Activated CD4-positive, alpha-beta T cell treated with anti-CD3 and anti-CD28 coated beads, Interleukin-2, Interleukin-4, amounts not matched to agents 100 ng/mL and 50 ng/mL, durations not matched to agents 16 hours and 8 hours (primary cell): ENCODE measurements around the gene PARD3B.

Experiments used
- DNase-seq: peaks from one replicate; pipeline ENCODE4 v3.0.0-alpha.2; 2020; ENCODE audit warnings: low spot score

The PARD3B gene

DNA sequence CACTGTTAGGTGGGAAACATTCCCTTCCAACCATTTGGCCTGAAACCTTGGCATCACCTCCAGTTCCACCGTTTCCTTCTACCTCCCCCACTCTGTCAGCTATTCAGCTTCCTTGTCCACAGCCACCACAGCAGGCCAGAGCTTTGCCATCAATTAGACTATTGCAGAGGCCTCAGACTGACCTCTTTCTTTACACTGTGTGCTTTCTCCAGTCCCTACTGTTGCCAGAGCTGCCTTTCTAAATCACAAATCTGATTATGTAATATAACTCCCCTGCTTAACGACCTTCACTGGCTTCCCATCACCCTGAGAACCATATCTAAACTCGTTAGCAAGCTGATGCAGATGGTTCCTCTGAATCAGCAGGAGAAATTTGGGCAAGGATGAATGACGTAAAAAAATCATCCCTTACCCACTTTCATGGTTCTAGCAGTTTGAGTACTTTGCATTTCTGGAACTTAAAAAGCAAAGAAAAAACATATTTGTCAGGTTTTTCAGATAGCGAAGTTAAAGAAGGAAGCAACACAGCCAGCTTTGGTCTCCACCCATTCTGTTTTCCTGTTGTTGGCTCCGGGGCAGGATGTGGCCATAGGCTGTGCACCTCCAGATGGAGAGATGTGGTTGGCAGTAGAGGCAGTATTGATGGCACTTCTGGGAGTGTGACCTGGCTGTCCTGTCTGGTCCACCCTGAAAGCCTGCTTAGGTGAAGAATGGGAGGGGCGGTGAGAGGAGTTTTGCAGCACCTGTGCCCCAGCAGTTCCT lies 422.1 kb downstream of the PARD3B start:
- DNase-seq = peak; percentile 31

DNA sequence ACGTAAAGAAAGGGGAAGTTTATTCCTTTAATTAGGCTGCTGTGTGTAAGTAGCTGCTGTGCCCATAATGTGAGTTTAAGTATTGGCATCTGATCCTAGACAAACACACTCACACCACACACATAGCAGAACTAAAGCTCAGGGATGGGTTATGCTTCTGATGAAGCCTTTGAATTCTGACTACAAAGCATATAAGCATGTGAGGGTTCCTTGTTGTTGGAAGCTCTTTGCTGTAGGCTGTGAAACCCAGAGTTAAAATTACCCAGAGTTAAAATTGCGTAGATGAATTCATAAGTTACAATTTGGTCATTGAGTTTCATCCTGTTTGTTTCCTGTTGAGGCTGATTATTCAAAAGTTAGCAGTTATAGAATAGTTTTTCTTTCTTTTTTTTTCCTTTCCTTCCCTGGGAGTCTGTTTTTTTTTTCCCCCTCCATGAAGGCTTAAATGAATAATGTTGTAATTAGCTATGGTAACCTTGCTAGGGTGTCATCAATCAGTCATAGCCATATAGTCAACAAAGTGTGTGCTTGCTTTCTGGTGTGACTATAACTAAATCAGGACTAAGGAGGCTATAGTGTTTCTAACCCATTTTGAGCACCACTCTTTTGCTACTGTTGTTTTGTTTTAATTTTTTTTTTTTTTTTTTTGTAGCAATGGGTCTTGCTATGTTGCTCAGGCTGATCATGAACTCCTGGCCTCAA lies 426.1 kb downstream of the PARD3B start:
- DNase-seq = no peak

DNA sequence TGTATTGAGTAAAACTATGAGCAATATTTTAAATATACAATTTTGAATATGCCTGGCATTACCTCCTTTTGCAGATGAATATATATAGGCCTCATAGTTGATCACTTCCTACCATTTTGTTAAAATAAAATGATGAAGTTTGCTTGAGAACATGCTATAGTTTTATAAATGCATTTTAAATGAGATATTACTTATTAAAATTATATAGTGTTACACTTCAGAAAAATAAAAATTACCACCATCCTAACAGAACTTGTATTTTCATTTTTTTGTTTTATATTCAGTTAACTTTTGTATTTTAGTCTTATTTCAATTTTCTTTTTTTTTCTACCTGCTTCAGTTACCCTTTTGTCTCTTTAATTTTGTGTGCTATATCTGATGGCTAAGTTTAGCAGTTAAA lies 426.9 kb downstream of the PARD3B start:
- DNase-seq = no peak

DNA sequence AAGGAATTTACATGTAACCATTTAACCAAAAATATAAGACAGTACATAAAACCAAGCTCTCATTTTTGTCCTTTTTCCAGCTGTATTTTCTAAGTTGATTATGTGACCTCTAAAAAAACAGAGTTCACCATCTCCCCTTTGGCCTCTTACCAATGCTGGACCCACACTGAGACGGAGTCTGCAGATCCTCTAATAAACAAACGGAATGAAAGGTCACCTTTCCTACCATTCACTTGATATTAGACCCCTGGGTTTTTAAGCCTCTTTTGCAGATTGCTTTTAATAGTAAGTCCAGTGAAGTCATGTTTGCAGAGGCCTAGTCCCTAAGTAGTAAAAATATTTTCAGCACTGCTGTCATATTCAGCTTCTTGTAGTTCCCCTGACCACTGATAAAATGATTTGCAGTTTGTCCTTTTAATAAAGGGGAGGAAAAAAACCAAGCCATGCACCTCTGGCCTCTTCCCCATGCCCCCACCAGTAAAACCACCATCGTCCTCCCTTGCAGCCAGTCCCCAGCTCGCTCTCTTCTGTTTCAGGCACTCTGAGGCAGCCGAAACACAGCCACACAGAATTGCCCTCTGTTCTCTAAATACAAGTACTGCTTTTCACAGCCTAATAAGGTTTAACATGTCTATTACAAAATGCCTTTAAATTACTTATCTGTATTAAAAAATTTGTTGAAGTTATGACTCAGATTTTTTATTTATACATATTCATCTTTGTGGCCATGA lies 427.5 kb downstream of the PARD3B start:
- DNase-seq = no peak

DNA sequence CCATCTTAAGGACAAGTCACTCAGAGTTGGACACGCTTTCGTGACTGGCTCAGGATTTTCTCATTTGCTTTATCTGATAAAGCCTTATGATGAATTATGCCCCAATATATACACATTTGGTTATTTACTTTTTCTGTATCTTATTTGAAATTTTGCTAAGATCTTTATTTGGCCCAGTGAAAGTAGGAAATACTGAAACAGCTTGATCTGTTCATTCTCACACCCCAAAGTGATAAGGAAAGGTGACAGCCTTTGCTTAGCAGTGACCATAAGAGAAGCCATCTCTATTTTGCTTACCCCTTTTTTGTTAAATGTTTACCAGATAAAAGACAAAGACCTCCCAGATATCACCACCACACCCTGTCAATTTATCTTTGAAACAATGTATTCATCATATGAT lies 428.3 kb downstream of the PARD3B start:
- no peak for DNase-seq

DNA sequence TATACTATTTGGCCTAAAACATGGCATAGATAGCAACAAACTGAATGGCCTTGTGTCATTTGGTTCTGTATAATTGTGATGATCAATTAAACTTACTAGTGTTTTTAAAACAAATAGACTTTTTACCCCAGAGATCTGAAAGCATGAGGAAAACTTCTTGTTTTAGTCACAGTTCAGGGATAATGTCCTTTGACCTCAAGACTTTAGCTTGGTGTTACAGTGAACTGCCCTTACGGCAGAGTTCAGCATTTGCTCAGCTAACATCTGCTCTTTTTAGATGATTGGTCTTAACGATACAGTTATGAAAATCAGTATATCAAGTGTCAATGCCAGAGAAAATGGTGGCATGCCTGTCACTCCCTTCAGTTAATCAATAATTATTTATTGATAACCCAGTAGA lies 429.2 kb downstream of the PARD3B start:
- DNase-seq = no peak

DNA sequence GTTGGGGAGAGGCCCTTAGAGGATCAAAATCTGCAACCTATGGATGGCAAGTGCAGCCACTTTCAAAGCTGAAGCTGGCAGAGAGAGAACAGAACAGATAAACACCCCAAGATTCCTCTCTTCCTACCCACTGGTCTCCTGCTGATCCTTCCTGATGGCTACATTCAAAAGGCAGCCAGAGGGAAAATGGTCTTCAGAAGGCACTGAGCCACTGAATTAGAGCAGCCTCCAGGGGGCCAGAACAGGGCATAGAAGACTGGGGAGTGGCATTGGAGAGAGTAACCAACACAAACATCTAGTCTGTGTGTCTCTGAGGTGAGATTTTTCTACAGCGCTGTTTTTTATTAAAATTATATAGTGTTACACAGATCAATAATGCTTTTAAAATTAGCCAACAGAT lies 432.6 kb downstream of the PARD3B start:
- DNase-seq = no peak

DNA sequence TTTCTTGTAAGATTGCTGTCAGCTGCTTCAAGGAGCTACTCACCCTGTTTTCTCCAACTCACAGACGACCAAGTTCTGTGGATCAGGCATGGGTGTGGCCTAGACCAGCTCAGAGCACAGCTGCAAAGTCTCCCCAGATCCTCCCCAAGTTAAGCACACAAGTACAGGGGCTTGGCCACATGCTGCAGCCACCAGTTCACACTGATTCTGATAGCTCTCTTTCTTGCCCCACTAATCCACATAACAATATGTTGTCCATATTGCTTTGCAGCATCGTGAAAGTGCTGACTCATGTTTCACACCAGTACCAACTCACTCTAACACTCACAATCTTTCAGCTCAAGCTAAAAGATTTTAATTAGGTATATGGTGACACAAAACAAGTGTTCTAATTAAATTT lies 437.0 kb downstream of the PARD3B start:
- DNase-seq = peak; percentile 4

DNA sequence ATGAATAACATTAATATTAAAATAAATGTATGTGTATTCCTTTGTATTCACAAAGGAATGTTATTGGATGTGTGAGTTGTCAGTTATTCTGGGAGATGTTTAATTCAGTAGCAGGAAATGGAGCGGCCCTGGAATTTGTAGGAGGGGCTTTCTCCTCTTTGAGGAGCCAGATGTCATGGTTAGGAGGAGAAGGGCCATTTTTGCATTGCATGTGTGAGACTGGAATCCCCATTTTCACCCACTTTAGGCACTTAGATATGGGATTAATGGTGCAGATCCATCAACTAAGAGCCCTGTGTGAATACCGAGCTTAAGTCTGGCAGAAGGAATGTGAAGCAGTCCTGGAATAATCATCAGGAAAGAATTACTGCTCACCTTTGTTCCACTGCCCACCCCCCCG lies 439.2 kb downstream of the PARD3B start:
- no peak for DNase-seq

DNA sequence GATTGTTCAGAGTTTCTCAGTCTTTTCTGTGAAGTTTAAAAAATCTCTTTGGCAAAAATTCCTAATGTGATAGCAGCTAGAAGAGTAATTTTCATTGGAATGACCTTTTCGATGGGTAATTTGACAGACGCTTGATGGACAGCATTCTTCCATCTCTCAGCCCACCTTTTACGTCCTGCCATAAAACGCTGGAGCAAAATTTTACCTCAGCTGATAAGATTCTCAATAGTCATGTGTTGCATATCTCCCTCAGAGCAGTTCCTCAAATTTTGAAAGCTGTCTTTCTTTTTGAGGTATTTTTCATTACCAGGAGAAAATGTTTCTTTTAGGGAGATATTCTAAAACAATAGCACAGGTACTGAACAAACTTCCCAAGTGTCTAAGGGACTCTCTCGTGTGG lies 441.4 kb downstream of the PARD3B start:
- DNase-seq = no peak

DNA sequence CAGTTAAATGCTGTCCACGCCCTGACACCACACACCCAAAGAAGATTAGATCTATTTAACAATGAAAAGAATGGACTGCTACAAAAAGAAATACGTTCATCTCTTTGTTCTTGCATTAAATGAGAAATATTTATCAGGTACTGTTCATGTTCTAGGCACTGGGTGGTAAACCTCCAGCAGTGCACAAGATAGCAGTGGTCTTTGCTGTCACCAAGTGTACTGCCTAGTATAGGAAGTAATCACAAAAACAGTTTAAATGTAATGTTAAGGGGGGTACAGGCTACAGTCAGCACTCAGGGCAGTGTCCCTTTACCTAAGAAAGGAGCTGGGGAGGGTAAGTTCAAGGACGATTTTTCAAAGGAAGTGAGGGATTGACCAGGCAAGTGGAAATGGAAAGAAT lies 443.6 kb downstream of the PARD3B start:
- no peak for DNase-seq

DNA sequence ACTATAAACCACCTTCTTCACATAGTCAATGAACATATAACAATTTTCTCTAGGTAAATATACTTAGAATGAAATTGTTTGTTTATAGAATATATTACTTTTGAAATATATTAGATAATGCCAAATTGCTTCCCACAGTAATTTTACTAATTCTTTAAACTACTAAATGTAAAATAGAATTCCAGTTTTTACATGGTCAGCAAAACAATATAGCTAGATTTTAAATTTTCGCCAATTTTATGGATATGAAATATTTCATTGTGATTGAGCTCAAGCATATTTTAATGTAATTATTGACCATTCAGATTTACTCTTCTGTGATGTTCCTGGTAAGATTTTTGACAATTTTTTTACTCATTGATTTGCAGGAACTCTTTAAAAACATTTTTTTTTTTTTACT lies 444.6 kb downstream of the PARD3B start:
- no peak for DNase-seq

DNA sequence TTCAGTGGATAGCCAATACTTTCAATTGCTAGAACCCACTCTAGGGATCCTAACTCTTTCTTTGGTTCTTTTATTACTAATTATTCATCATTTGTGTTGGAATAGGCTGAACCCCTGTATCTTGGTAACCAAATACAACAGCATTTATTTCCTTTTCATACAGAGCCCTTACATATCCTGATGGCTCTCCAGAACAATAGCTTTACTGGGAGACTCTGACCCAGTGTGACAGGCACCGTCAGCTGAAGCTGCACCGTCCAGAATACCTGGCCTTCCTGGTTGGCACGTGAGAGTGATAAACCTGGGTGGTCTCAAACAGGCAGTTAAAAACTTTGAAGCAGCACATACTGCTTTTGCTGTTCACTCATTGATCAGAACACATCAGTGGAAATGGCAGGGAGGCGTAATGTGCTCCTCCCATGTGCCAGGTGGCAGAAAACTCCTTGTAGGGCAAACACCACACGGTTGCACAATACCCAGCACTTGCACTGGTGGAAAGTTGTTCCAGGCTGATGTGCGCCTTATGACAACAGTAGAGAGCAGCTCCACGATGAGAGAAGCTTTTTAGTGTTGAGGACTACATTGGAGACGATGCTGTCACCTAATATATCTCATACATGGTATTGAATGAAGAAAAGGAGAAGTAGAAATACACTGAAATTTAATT lies 456.2 kb downstream of the PARD3B start:
- no peak for DNase-seq

DNA sequence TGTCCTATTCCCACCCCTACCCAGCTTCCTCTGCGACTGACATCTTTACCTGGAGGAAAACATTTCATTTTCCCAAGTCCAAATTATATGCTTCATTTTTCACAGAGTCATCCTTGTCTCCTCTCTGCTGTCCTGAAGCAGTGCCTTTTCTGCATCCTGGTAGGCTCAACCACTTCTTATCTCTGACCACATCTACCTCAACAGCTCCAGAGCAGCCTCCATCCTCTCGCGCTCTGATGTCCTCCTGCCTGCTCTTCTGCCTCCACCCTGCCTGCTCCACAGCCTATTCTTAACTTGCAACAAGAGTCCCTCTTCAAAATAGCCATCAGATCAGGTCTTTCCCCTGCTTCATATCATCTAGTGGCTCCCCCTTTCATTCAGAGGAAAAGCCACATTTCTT lies 457.1 kb downstream of the PARD3B start:
- DNase-seq = no peak

DNA sequence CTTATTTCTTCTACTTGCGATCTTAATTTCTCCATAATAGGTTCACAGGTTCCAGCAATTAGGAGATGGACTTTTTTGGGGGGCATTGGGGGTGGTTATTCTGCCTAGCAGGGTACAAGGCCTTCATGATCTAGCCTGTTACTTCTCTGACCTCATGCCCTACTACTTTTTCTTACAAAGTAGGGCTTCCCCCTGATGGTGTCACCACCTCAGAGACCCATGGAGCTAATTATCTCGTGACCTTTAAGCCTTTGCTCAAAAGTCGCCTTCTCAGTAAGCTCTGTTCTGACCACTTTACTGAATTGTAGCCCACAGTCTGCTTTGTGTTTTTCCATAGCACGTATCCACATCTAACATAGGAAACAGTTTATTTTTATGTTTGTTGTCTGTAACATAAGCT lies 458.0 kb downstream of the PARD3B start:
- no peak for DNase-seq

DNA sequence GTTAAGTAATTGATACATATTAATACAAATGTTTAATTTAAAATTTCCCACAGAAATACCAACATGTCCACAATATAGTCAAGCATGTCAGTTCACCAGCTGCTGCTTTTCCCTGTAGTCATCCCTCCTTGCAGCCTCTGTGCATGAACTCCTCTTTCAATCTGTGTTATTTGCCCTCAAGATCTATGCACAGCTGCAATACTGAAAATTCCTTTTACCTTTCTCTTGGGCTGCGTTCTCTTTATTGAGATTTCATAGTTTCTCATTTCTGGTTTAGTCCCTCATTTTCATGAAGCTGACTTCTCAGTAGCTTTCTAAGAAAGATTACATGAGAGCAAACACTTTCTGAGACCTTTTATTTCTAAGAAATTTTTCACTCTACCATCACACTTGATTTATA lies 464.9 kb downstream of the PARD3B start:
- no peak for DNase-seq

DNA sequence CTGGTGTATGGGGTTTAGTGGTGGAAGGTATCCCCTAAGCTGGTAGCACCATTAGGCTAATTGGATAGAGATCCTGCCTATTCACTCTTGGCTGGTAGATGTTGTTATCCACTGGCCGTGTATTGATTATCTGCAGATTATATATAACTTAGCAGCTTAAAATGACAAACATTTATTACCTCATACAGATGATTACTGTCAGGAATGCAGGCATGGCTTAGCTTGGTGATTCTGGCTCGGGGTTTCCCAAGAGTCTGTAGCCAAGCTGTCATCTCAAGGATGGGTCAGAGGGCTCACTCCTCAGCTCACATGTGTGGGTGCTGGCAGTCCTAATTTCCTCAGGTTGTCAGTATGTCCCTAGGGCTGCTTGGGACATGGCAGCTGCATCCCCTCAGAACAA lies 465.8 kb downstream of the PARD3B start:
- DNase-seq = no peak

DNA sequence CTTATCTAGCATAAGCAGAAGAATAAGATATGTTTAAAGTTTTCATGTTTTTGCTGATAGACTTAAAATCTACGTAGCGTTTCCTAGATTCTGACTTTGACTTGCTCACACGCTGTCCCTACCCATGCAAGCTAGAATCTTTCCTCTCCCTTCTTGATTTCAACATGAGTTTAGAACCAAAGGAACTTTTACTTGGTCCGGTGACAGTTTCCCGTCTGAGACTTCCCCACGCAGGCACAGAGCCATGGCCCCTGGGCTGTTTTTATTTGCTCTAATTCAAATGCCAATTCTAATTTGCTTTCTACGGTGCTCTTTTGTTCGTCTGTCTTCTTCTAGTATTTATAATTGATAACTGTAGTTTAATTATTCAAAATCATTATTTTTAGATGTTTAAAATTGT lies 467.7 kb downstream of the PARD3B start:
- no peak for DNase-seq

DNA sequence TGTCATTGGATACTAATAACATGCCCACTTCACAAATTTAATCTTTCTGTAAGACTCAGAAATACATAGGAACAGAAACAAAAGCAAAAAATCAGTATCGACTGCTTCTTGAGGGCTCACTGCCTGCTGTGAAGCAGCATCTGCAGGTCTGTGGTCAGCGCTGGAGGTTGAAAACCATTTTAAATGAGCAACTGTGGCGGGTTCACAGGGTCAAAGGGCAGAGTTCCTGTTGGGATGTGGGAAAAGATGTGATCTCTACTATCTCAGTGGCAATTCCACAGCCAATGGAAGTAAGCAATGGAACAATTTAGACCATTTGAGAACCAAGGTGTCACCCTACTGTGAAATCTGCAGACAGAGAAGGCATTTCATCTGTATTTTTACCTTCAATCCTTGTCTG lies 468.3 kb downstream of the PARD3B start:
- no peak for DNase-seq

DNA sequence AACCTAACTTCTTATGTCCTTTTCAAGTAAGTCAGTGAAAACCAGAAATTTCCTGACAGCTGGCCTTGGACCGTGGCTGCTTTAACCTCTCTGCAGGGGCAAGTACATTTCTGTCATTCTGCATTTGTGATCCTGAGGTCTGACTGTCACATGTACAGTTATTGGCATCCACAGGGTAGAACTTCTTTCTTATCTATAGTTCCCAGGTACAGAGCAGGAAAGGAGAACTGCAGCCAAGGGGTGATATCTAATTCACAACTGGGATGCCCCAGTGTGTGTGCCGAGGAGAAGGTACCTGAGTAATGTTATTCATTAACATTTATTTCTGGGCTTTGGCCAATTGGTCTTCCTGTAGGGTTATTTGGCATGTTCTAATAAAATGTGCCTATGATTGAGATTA lies 468.9 kb downstream of the PARD3B start:
- no peak for DNase-seq

DNA sequence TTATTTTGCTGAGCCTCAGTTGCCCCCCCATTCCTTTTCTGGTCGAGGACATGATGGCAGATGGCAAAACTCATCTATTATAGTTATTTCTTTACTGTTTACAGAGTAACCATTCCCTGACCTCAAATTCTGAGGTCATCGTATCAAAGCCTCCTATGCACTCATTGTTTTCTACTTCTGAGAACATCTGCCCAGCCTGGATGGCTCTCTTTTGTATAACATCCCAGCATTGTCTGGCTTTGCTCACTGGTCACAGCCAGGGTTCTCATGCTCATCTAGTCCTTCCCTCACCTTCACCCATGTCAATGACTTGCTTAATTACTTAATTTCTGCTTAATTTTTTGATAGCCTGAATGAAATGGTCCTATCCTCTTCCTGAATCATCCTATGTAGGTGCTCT lies 472.1 kb downstream of the PARD3B start:
- DNase-seq = no peak

DNA sequence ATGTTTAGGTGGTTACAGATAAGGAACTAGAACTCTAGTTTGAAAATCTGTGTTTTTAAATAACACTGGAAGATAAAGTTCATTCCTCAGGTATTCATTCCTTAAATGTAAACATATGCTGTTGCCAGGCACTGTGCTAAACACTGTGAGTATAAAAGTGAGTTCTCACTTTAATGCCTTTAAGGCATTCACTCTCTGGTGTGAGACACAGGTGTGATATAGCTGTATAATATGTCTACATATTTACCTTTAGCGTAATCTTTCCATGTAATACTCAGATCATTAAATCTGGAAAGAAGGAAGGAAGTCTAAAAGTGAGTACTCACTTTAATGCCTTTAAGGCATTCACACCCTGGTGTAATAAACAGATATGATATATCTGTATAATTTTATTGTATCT lies 472.6 kb downstream of the PARD3B start:
- DNase-seq = no peak

DNA sequence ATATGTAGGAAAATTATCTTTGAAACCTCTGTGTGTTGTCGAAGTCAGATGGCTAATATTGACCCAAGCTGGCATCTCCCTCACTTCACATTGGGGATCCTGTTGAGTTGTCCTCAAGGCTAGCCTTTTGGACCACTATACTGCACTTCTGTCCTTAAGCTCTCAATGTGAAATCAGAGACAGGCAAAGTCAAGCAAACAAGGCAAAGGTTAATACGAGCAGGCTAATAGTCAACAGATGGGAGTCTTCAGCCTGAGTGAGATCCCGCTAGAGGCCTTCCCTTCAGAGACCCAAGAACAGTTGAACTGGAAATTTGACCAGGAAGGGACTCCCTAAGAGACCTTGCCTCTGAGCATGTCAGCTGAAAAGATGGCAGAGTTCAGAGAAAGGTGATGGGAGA lies 475.4 kb downstream of the PARD3B start:
- DNase-seq = no peak
